Astrocyte of the cerebellum (primary cell): ENCODE data around the gene CD274.

Experiments used
- DNase-seq: peaks from one replicate; pipeline ENCODE4 v3.0.0-alpha.2; 2011; ENCODE audit warnings: low read depth
- H3K4me3 ChIP-seq: 2 replicates; pipeline ENCODE4 v1.5.1; 2011; ENCODE audit warnings: mild to moderate bottlenecking, low read depth, low read length, moderate library complexity
- in situ Hi-C: cut with HindIII; loops from 2 replicates; pipeline ENCODE4 v1.10.0; 2017; ENCODE audit warnings: low sequenced_read_pairs
- TF ChIP-seq, protein P1 (sequence below): IDR thresholded peaks from 2 replicates; pipeline ENCODE4 v1.5.1; 2012; ENCODE audit warnings: low read length, low read depth, moderate library complexity, mild to moderate bottlenecking; ENCODE audit errors: missing control alignments

The CD274 gene

DNA sequence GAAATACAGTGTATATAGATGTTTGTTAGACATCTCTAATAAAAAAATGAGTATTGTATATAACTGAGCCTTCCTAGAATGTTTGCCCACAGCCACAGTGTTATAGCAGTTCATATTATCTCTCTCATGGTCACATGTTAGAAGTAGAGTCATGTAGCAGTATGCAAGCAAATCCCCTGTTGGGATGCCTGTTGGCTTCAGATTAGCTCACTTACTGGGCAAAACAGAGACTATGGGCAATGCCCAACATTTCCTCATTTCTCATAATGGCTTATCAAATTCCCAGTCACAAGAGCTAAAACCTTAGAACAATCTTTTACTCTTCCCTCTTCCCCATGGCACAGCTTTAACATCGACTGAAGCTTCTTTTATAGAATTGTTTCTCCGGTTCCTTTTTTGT is 33.0 kb downstream of the CD274 start:
- no peak overlapping the region for H3K4me3 ChIP-seq
- TF ChIP-seq, protein P1, sequence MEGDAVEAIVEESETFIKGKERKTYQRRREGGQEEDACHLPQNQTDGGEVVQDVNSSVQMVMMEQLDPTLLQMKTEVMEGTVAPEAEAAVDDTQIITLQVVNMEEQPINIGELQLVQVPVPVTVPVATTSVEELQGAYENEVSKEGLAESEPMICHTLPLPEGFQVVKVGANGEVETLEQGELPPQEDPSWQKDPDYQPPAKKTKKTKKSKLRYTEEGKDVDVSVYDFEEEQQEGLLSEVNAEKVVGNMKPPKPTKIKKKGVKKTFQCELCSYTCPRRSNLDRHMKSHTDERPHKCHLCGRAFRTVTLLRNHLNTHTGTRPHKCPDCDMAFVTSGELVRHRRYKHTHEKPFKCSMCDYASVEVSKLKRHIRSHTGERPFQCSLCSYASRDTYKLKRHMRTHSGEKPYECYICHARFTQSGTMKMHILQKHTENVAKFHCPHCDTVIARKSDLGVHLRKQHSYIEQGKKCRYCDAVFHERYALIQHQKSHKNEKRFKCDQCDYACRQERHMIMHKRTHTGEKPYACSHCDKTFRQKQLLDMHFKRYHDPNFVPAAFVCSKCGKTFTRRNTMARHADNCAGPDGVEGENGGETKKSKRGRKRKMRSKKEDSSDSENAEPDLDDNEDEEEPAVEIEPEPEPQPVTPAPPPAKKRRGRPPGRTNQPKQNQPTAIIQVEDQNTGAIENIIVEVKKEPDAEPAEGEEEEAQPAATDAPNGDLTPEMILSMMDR: no peak
- in situ Hi-C loops: no loop called here
- no peak for DNase-seq

DNA sequence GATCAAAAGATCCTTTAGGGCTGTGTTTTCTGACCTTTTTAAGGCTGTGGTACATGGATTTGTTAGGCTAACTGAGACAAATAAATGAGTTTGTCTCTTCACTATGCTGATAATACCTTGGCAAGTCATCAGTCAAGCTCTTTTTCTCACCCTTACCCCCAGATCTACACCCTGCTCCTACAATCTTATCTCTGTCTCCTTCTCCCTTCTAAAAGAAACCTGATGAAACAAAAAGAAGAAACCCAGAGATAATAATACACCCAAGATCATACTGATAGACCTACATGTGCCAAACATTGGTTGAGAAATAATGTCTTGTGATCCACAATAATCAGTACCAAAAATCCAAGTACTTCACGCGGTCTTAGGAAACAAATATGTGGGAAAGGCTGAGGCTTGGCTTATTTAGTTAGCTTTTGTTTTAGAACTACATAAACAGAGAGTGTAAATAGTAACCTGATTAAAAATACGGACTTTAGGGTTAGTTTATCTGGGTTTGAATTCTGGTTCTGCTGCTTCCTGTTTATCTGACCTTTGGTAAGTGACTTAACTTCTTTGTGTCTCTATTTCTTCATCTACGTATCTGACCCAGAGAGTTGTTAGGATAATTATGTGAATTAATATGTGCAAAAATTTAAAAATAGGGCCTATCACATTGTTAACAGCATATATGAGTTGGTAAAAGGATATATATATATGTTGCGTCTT is 35.2 kb downstream of the CD274 start:
- in situ Hi-C loops: no loop called here
- H3K4me3 ChIP-seq: no peak overlapping the region
- no peak for DNase-seq
- TF ChIP-seq, protein P1: no peak

DNA sequence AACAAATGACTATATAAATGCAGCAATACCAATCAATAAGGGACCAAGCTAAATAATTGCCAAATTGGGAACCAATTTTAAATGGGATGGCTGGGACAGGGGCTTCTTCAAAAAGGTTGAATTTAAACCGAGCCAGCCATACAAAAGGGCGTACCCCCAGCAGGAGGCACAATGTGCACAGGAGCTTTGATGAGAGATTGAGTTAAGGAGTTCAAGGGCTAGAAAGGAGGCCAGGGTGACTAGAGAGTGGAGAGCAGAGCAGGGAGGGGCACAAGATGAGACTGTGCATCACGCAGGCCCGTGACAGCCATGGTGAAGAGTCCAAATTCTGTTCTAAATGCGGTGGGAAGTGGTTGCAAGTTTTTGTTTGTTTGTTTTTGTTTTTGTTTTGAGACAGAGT is 36.6 kb downstream of the CD274 start:
- DNase-seq: no peak
- in situ Hi-C loops: no loop called here
- TF ChIP-seq, protein P1: no peak
- H3K4me3 ChIP-seq: no peak overlapping the region

DNA sequence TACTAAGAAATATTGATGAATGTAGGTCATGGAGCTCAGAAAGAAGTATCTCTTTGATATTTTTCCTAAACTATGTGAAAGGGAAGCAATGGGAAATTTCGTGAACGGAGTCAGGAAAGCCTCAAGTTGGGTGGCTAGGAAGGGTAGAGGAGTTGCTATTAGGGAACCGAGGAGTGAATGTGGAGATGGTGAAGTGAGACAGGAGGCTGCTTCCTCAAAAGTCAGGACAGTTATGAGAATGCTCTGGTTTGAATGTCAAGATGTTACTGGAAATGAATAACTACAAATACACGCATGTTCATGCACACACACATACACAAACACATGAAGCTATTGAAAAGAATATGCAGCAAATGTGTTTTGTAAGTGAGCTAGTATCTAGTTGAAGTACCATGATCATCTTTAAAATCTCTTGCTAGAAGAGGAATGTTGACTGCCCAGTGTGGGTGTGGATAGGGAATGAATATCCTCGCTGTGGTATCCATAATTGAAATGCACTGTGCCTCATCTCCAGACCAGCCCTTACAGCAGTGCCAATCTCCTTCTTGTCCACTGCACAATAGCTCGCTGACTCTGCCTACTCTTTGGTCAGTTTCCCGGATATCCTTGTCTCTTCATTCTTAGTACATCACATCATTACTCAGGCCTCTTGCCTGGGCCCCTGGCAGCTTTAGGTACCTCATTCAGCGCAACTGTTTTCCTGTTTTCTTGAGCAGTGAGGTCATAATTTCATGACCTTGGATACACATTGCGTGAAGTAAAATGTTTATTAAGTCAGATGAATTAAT is 38.1 kb downstream of the CD274 start:
- TF ChIP-seq, protein P1: no peak
- no peak for DNase-seq
- in situ Hi-C loops: no loop called here
- no peak overlapping the region for H3K4me3 ChIP-seq

DNA sequence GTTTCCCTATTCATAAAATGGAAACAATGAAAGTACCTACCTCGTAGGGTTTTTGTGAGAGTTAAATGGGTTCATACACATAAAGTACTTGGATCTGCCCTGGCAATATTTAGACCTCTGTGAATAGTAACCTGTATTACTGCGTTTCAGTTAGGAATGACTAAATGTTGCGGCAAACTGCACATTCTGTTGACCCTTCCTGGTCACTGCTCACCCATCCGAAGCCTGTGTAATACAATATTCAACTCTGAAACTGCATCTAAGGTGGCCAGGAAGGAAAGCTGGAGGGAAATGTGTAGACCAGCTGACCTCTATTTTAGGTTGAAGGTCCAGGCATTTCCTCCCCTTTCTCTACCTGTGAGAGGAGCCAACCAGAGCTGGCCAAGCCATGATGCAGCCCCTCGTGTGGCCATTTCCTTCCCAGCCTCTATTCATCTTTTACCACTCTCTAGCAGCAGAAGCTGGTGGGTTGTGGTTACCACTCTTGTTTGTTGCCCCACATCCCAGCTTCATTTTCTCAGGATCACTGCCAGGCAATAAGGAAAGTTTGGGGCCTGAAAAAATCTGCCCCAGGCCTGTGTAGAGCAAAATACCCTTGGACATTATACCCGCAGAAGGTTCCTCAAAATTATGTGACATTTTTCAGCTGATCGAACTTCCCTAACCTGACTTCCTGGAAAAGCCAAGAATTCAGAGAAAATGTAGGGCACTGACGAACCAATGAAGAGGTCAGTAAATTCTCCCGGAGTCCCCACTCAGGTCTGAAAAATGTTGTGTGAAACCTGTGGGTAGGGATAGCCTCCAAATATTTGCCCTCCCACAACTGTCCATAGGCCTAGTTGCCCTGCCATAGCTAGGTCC is 39.5 kb downstream of the CD274 start:
- in situ Hi-C loops: no loop called here

More for the DNA sequence above, 39.5 kb downstream of the CD274 start:
- H3K4me3 ChIP-seq: no peak overlapping the region
- DNase-seq: no peak
- TF ChIP-seq, protein P1: no peak
